Uterus (tissue), 2 donors: Measurements from ENCODE around the gene RAET1L.

ENCODE experiments used
- POLR2A ChIP-seq, 2 donors: fragments of 450-650 bp; IDR thresholded peaks; one replicate each; pipeline ENCODE4 v1.6.1; 2016; ENCODE audit warnings: antibody characterized with exemption in 2 of 2, mild to moderate bottlenecking in 1 of 2, moderate library complexity in 1 of 2
- TF ChIP-seq, protein P1 (sequence below), 4 experiments: fragments of 200-600 bp in 2 of 4; fragments of 450-650 bp in 2 of 4; sonication (generic) in 2 of 4; IDR thresholded peaks; one replicate each; pipeline ENCODE4 v1.5.1; 2016 to 2019; ENCODE audit warnings: antibody characterized with exemption in 4 of 4, mild to moderate bottlenecking in 2 of 4, moderate library complexity in 1 of 4

GRCh38 chr6:150036081-150036480, 10.7 kb upstream of the RAET1L start:
- no peak for TF ChIP-seq POLR2A (IDR thresholded peaks at IDR 0.05)
- TF ChIP-seq, protein P1, sequence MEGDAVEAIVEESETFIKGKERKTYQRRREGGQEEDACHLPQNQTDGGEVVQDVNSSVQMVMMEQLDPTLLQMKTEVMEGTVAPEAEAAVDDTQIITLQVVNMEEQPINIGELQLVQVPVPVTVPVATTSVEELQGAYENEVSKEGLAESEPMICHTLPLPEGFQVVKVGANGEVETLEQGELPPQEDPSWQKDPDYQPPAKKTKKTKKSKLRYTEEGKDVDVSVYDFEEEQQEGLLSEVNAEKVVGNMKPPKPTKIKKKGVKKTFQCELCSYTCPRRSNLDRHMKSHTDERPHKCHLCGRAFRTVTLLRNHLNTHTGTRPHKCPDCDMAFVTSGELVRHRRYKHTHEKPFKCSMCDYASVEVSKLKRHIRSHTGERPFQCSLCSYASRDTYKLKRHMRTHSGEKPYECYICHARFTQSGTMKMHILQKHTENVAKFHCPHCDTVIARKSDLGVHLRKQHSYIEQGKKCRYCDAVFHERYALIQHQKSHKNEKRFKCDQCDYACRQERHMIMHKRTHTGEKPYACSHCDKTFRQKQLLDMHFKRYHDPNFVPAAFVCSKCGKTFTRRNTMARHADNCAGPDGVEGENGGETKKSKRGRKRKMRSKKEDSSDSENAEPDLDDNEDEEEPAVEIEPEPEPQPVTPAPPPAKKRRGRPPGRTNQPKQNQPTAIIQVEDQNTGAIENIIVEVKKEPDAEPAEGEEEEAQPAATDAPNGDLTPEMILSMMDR (IDR thresholded peaks at IDR 0.05) = no peak
